OCI-LY1 (cell line): ENCODE data around the gene CBX7.

Experiments used
- CTCF ChIP-seq: fragments of 200-600 bp; sonication (generic), shearing (Covaris generic); IDR thresholded peaks from 2 replicates; pipeline ENCODE4 v1.5.1; 2017; ENCODE audit warnings: mild to moderate bottlenecking, antibody characterized with exemption, low read length, moderate library complexity, mixed read lengths
- EZH2 ChIP-seq: fragments of 200-600 bp; sonication (generic), shearing (Covaris generic); IDR thresholded peaks from 2 replicates; pipeline ENCODE4 v1.8.0; 2017; ENCODE audit warnings: borderline replicate concordance, mixed run types, mild to moderate bottlenecking, antibody characterized with exemption, low read length, moderate library complexity, mixed read lengths

- TF ChIP-seq CTCF, result no peak
- TF ChIP-seq EZH2, result no peak
Observed at GRCh38 chr22:39123751-39124581, 28.5 kb downstream of the CBX7 start.
